ENCODE results near the gene GPHN. TPM values are rescaled to one million over a fixed set of nuclear protein-coding genes. Genes with fewer than 3 reads are reported as not detected.
A peak's percentile ranks its signal among the peaks of the same experiment; 100 is the strongest.

GPHN gene
- total RNA-seq, 2 donors from 2014 or later = 24.1 to 25.7 TPM

DNA sequence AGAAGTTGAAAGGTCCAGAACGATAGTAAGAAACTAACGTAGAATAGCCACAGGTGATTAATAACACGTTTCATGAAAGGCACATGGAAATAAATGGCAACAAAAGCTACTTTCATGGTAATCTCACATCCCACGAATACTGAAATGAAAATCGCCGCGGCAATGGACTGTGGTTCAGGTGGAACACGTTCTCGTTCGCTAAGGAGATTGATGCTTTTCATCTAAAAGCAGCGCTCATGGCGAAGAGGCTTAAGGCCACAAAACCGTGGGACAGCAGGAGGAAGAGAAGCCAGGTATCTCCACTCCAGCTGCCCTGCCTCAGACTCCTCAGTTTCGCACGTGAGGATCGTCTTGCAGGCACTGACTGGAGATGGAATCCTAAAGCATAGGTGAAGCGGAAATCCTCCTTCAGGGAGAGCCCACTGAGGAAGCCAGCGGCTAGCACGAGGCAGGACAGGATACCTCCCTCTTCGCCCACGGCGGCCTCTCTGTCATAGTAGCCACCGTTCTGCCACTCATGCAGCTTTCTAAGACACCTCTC is 696 bp upstream of the GPHN start:
- Histone ChIP-seq H3K4me3 (peak overlapping the region; percentile 45 to 92), H3K9me3 (no peaks in the 10 kb centered on the region), H3K4me1 (peaks cover 35% of the 10 kb centered on the region), H3K36me3 (replicated peaks in 1 of 2; ENCODE audit: insufficient read depth in 1 of 2, low read depth in 2 of 2) (no peaks in the 10 kb centered on the region), H3K27me3 (no peaks in the 10 kb centered on the region), H3K27ac (peak overlapping the region; percentile 90 to 95 (median 92))
- intact Hi-C loops (cut with DNase I) = no loop called here
- TF ChIP-seq POLR2A (IDR thresholded peaks at IDR 0.05) (no peak), CTCF (IDR thresholded peaks at IDR 0.05) (no peak)
- WGBS, 2 donors = 1 to 2% methylated on average over 12 to 23 of the region's 23 CpGs
- DNase-seq = no peak
- ATAC-seq = peak; percentile 16

- intact Hi-C loops (cut with DNase I) = no loop called here
- Histone ChIP-seq H3K4me1 (peaks cover 37% of the 10 kb centered on the region), H3K4me3 (peak overlapping the region; percentile 29 to 92), H3K9me3 (no peaks in the 10 kb centered on the region), H3K27ac (peak overlapping the region; percentile 90 to 95 (median 92)), H3K36me3 (replicated peaks in 1 of 2; ENCODE audit: insufficient read depth in 1 of 2, low read depth in 2 of 2) (no peaks in the 10 kb centered on the region), H3K27me3 (no peaks in the 10 kb centered on the region)
- no peak for ATAC-seq
- no peak for DNase-seq
- 0 to 2% methylated on average over 13 to 15 of the region's 19 CpGs for WGBS, 2 donors
- TF ChIP-seq POLR2A (IDR thresholded peaks at IDR 0.05) = no peak
- no peak for TF ChIP-seq CTCF (IDR thresholded peaks at IDR 0.05)
These were observed 549 bp downstream of the GPHN start for GRCh38 chr14:66508547-66508845.

- 0 to 1% methylated on average over 16 to 49 of the region's 57 CpGs for WGBS, 2 donors
- Histone ChIP-seq H3K27me3 (no peaks in the 10 kb centered on the region), H3K36me3 (replicated peaks in 1 of 2; ENCODE audit: insufficient read depth in 1 of 2, low read depth in 2 of 2) (no peaks in the 10 kb centered on the region), H3K27ac (peak overlapping the region; percentile 90 to 95 (median 92)), H3K4me1 (peaks cover 32% of the 10 kb centered on the region), H3K4me3 (peak overlapping the region; percentile 29 to 92), H3K9me3 (no peaks in the 10 kb centered on the region)
- intact Hi-C loops (cut with DNase I) = no loop called here
- DNase-seq = peak; percentile 17 to 46 (median 33)
- ATAC-seq = no peak
- TF ChIP-seq CTCF (IDR thresholded peaks at IDR 0.05) (no peak), POLR2A (IDR thresholded peaks at IDR 0.05) (peak in 1 of 3 donors; percentile 19)
These were observed 1.1 kb downstream of the GPHN start for GRCh38 chr14:66508846-66509621.

GRCh38 chr14:66509874-66510273 is 1.9 kb downstream of the GPHN start:
- Histone ChIP-seq H3K4me1 (peaks cover 30% of the 10 kb centered on the region), H3K27ac (no peak overlapping the region), H3K36me3 (replicated peaks in 1 of 2; ENCODE audit: insufficient read depth in 1 of 2, low read depth in 2 of 2) (no peaks in the 10 kb centered on the region), H3K27me3 (no peaks in the 10 kb centered on the region), H3K4me3 (peak overlapping the region; percentile 29 to 92), H3K9me3 (no peaks in the 10 kb centered on the region)
- ATAC-seq (no peak), DNase-seq (no peak)
- WGBS, 2 donors = 31 to 32% methylated on average over 4 of the region's 4 CpGs
- intact Hi-C loops (cut with DNase I) = no loop called here
- TF ChIP-seq POLR2A (IDR thresholded peaks at IDR 0.05) (no peak), CTCF (IDR thresholded peaks at IDR 0.05) (no peak)

DNA sequence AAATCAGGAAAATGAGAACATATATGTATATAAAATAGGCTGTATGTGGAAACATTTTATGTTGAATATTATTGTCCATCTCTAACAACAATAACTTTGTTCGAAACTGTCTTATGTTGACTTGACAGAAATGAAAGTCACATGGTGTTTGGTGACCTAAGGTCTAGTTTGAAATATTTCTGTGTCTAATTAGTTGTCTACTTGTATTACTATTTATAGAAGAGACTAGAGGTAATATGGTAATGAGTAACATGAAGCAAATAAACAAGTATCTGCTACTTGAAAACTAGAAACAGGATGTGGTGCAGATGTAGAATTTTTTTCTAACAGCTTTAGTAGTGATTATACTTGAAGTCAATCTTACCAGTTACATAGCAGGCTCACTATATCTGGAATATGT is 3.9 kb downstream of the GPHN start:
- no peak for ATAC-seq
- 83 to 91% methylated on average over 1 of the region's 1 CpG for WGBS, 2 donors
- no peaks in the 10 kb centered on the region for H3K9me3 ChIP-seq
- H3K36me3 ChIP-seq (replicated peaks in 1 of 2; ENCODE audit: insufficient read depth in 1 of 2, low read depth in 2 of 2) = no peaks in the 10 kb centered on the region
- no peaks in the 10 kb centered on the region for H3K27me3 ChIP-seq
- no peak for TF ChIP-seq POLR2A (IDR thresholded peaks at IDR 0.05)
- TF ChIP-seq CTCF (IDR thresholded peaks at IDR 0.05) = no peak
- peaks cover 26% of the 10 kb centered on the region for H3K4me1 ChIP-seq
- H3K4me3 ChIP-seq = no peak overlapping the region
- intact Hi-C loops (cut with DNase I) = no loop called here
- H3K27ac ChIP-seq = no peak overlapping the region
- no peak for DNase-seq
